GM12874 (cell line): ENCODE measurements around the gene SH3TC1.

Experiments
- CTCF ChIP-seq: IDR thresholded peaks from 2 replicates; pipeline ENCODE4 v1.5.1; 2011; ENCODE audit warnings: low read depth, mild to moderate bottlenecking, control low read depth, low read length, moderate library complexity; ENCODE audit not compliant: insufficient read depth

SH3TC1 gene

DNA sequence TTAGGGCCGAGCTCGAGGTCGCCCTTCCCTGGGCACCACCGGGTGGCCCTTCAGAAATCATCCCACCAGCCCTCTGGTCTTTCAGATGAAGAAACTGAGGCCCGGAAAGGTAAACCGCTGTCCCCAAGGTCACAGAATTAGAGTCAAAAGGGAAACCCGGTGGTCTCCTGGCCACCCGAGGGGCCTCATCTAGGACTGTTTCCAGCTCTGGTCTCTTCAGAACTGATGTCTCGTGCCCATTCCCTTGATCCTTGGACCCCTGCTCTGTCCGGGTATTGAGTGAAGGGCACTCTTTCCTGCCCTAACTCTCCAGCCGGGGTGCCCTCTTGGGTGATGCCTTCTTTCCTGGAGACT lies 71.3 kb downstream of the SH3TC1 start:
- no peak for TF ChIP-seq CTCF

- TF ChIP-seq CTCF, result no peak
These were observed 72.1 kb downstream of the SH3TC1 start for GRCh38 chr4:8270912-8271815.

- no peak for TF ChIP-seq CTCF
These were observed 72.7 kb downstream of the SH3TC1 start for GRCh38 chr4:8271821-8272220.

DNA sequence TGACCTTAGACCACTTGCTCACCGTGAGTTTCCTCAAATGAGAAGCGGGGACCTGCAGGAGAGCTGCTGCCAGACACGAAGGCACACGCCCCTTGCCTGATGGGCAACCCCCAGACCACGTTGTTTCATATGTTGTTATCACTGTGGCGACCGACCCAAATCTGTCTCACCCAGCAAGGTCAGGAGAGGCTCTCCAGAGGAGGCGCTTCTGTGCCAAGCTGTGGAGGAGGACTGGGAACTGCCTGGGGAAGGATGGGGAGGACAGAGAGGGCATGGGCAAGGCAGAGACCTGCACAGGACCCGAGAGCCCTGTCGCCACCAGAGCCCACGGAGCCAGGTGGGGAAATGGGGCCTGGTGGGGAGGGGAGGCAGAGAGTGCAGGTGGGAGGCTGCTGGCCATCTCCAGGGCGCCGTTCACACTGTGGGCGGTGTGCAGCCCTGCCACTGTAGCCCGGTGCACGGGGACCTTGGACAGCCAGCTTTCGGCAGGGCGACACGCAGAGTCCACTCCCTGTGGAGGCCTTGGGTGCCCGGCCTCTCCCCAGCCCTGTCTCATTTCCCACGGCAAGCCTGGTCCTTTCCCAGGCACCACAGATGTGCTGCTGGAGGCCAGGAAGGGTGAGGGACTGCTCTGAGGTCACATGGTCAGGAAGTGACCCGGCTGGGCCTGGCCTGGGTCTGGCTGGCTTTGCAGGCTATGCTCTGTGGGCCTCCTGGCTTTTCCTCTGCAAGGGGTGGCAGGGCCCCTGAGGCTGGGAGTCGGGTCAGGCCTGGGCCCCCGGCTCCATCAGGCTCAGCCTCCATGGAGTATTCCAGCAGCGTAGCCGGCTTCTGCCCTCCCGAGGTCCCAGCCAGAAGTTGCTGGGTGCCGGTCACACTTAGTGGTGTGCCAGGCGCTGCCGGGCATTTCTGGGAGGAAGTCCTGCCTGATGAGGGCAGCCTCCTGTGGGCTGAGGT lies 73.7 kb downstream of the SH3TC1 start:
- TF ChIP-seq CTCF, result no peak

GRCh38 chr4:8273450-8273849 lies 74.4 kb downstream of the SH3TC1 start:
- no peak for TF ChIP-seq CTCF

DNA sequence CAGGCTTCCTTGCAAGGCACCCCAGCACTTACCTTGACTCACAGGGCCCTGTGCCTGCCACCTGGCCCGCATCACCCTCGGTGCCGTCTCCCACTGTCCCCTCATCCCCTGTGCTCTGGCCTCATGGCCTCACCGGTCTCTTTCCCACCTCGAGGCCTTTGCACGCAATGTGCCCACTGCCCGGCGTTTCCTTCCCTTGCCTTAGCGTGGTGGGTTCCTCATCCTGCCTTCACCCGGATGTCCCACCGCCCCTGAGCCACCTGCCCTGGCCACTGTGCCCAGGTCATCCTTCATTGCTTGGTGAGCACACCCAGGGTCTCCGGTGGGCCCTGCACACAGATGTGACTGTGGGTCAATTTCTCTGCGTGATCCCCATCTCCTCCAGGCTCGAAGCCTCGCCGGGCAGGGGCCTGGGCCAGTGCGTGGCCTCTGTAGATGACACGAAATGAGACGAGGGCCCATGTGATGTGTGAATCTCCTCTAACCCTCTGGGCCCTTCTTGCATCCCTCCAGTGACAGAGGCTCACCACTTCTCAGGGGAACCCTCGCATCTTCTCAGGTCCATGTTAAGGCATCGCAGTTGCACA lies 75.1 kb downstream of the SH3TC1 start:
- TF ChIP-seq CTCF, result no peak
